ENCODE results near the gene HDAC4.

DNA sequence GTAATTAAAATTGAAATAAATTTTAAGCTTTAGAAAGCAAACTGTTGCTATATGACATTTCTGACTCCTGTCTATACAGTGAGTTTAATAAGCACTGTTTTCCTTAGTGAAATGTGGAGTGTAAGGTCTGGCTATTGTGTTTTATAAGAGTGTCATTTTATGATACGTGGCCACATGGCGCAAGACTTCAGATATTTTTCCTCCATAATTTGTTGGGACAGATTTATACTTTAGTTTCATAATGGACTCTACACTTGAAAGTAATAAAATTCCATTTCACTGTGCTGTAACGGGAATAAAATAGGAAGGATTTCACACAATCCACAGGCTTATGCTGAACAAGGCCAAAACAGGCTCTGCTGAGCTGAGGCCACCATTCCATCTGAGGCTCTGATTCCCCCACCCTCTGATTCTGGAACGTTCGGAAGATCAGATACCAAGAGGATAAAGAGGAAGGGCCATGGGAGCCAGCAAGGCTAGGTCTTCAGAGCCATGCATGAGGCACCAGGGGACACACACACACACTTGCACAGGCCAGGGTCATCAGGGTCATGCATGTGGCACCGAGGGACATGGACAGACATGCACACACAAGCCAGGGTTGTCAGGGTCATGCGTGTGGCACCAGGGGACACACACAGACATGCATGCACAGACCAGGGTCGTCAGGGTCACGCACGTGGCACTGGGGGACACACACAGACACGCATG lies 35.6 kb downstream of the HDAC4 start:
- no peak for TF ChIP-seq EZH2 (IDR thresholded peaks at IDR 0.05; ENCODE audit: low read length)
- TF ChIP-seq, protein P1, sequence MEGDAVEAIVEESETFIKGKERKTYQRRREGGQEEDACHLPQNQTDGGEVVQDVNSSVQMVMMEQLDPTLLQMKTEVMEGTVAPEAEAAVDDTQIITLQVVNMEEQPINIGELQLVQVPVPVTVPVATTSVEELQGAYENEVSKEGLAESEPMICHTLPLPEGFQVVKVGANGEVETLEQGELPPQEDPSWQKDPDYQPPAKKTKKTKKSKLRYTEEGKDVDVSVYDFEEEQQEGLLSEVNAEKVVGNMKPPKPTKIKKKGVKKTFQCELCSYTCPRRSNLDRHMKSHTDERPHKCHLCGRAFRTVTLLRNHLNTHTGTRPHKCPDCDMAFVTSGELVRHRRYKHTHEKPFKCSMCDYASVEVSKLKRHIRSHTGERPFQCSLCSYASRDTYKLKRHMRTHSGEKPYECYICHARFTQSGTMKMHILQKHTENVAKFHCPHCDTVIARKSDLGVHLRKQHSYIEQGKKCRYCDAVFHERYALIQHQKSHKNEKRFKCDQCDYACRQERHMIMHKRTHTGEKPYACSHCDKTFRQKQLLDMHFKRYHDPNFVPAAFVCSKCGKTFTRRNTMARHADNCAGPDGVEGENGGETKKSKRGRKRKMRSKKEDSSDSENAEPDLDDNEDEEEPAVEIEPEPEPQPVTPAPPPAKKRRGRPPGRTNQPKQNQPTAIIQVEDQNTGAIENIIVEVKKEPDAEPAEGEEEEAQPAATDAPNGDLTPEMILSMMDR (optimal IDR thresholded peaks at IDR 0.05 in 1 of 3, IDR thresholded peaks at IDR 0.05 in 1 of 3, conservative IDR thresholded peaks at IDR 0.05 in 1 of 3; ENCODE audit: extremely low read depth in 1 of 3, insufficient read depth in 2 of 3, low read length in 3 of 3): no peak
